OCI-LY3 (cell line): Measurements from ENCODE around the gene GRIP1.

ENCODE experiments used
- EZH2phosphoT487 ChIP-seq: fragments of 200-600 bp; shearing (Covaris generic); IDR thresholded peaks from 2 replicates; pipeline ENCODE4 v1.6.1; 2018; ENCODE audit warnings: antibody characterized with exemption, mixed run types, low read depth
- TF ChIP-seq, protein P1 (sequence below): fragments of 200-600, 300-600 bp; sonication (generic); IDR thresholded peaks from 2 replicates; pipeline ENCODE4 v1.5.1; 2014; ENCODE audit warnings: antibody characterized with exemption, low read length, low read depth

GRCh38 chr12:66572845-66573244, 106.0 kb downstream of the GRIP1 start:
- TF ChIP-seq, protein P1, sequence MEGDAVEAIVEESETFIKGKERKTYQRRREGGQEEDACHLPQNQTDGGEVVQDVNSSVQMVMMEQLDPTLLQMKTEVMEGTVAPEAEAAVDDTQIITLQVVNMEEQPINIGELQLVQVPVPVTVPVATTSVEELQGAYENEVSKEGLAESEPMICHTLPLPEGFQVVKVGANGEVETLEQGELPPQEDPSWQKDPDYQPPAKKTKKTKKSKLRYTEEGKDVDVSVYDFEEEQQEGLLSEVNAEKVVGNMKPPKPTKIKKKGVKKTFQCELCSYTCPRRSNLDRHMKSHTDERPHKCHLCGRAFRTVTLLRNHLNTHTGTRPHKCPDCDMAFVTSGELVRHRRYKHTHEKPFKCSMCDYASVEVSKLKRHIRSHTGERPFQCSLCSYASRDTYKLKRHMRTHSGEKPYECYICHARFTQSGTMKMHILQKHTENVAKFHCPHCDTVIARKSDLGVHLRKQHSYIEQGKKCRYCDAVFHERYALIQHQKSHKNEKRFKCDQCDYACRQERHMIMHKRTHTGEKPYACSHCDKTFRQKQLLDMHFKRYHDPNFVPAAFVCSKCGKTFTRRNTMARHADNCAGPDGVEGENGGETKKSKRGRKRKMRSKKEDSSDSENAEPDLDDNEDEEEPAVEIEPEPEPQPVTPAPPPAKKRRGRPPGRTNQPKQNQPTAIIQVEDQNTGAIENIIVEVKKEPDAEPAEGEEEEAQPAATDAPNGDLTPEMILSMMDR, result no peak
- TF ChIP-seq EZH2phosphoT487, result no peak
